GM12872 (cell line): ENCODE results near the gene SBK2.

Source experiments
- CTCF ChIP-seq: IDR thresholded peaks from 3 replicates; pipeline ENCODE4 v1.5.1; 2011; ENCODE audit warnings: low read depth, mild to moderate bottlenecking, low read length, moderate library complexity; ENCODE audit not compliant: insufficient read depth

The SBK2 gene

DNA sequence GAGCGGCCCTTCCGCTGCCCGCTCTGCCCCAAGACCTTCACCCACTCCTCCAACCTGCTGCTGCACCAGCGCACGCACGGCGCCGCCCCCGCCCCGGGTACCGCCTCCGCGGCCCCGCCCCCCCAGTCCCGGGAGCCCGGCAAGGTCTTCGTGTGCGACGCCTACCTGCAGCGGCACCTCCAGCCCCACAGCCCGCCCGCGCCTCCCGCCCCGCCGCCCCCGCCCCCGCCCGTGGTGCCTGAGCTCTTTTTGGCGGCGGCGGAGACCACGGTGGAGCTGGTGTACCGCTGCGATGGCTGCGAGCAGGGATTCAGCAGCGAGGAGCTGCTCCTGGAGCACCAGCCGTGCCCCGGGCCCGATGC is 55.2 kb downstream of the SBK2 start:
- no peak for TF ChIP-seq CTCF

DNA sequence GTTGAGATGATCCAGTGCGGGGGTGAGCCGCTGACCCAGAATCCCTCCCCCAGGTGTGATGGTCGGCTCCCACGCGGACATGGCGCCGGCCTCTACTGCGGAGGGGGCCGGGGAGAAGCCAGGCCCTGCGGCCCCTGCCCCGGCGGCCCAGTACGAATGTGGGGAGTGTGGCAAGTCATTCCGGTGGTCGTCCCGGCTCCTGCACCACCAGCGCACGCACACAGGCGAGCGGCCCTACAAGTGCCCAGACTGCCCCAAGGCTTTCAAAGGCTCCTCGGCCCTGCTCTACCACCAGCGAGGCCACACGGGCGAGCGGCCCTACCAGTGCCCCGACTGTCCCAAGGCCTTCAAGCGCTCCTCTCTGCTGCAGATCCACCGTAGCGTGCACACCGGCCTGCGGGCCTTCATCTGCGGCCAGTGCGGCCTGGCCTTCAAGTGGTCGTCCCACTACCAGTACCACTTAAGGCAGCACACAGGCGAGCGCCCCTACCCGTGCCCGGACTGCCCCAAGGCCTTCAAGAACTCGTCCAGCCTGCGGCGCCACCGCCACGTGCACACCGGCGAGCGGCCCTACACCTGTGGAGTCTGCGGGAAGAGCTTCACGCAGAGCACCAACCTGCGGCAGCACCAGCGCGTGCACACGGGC is 55.7 kb downstream of the SBK2 start:
- no peak for TF ChIP-seq CTCF

GRCh38 chr19:55479451-55480230 is 57.3 kb downstream of the SBK2 start:
- TF ChIP-seq CTCF, result no peak

DNA sequence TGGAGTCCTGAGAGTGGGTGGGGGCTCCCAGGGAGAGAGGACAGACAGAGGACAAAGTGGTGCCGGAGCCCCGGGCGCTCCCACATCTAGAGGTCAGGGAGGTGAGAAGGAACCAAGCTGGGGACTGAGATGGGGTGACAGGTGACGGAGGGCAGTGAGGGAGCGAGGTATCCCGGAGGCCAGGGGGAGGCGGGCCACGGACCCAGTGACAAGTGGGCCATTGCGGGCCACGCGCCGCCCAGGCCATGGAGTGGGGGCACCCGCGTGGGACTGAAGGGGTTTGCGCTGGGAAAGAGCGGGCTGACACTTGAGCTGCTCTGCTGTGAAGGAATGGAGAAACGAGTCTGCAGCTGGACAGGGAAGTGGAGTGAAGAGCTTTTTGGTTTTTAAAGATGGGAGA is 57.9 kb downstream of the SBK2 start:
- no peak for TF ChIP-seq CTCF
